ENCODE data around the gene ATG2A. TPM values are rescaled to one million over a fixed set of nuclear protein-coding genes. Genes with fewer than 3 reads are reported as not detected.

ATG2A gene
- total and polyA plus RNA-seq, 2 of the 8 experiments (the other 6 are each of a cell fraction or from before 2014, with no cell fraction given), result 12.1 to 22.1 TPM

- no peak overlapping the region for H3K4me2 ChIP-seq (ENCODE audit: insufficient read depth in 1 of 2, low read depth in 2 of 2, low read length in 2 of 2)
- no peak overlapping the region for H3K18ac ChIP-seq (ENCODE audit: extremely low read depth, low read length)
- 89% methylated on average over 17 of the region's 23 CpGs; no CpG with 5 or more reads in 1 of the 2 experiments for WGBS, 2 experiments (ENCODE audit: extremely low coverage in 1 of 2, insufficient coverage in 1 of 2, insufficient read length in 1 of 2, insufficient replicate concordance in 2 of 2, low coverage in 1 of 2, low lambda C conversion rate in 2 of 2, missing lambda C conversion rate in 1 of 2)
- H3K56ac ChIP-seq (replicated peaks; ENCODE audit: insufficient read length, low read depth, low read length), result no peak overlapping the region
- no peaks in the 10 kb centered on the region for H3K23me2 ChIP-seq (ENCODE audit: low read depth, low read length)
- no peak overlapping the region for H2BK120ac ChIP-seq (replicated peaks; ENCODE audit: low read depth, low read length)
- no peaks in the 10 kb centered on the region for H3K27me3 ChIP-seq (replicated peaks in 1 of 4; ENCODE audit: control insufficient read depth in 3 of 4, extremely low read depth in 1 of 4, insufficient read depth in 3 of 4, low read length in 3 of 4)
- no peak for DNase-seq (ENCODE audit: low read depth in 1 of 2, low spot score in 2 of 2)
- H3K9me3 ChIP-seq (ENCODE audit: insufficient read depth in 2 of 2, low read depth in 1 of 2, low read length in 1 of 2), result no peaks in the 10 kb centered on the region
- H3K4me1 ChIP-seq (replicated peaks in 1 of 4; ENCODE audit: control insufficient read depth in 3 of 4, insufficient read depth in 4 of 4, low read length in 3 of 4), result no peaks in the 10 kb centered on the region
- POLR2A ChIA-PET (ENCODE audit: partially characterized antibody), result no interaction called here
- H2BK5ac ChIP-seq (ENCODE audit: low read depth, low read length), result no peak overlapping the region
- no peak overlapping the region for H4K5ac ChIP-seq (ENCODE audit: insufficient read length, low read depth, low read length)
- no peak overlapping the region for H4K8ac ChIP-seq (ENCODE audit: extremely low read depth, insufficient read depth, low read length)
- FAIRE-seq, result no peak
- H3K4ac ChIP-seq (replicated peaks; ENCODE audit: insufficient read length, low read depth, low read length), result no peak overlapping the region
- H3K4me3 ChIP-seq (ENCODE audit: extremely low read depth in 1 of 4, insufficient read depth in 2 of 4, low read depth in 3 of 4, low read length in 4 of 4), result no peak overlapping the region
- no peaks in the 10 kb centered on the region for H3K79me2 ChIP-seq (ENCODE audit: control insufficient read depth in 1 of 2, insufficient read depth in 2 of 2, low read length in 2 of 2)
- H2AFZ ChIP-seq (ENCODE audit: low read length), result no peak overlapping the region
- H2BK12ac ChIP-seq (ENCODE audit: low read depth, low read length), result no peak overlapping the region
- no peaks in the 10 kb centered on the region for H3K79me1 ChIP-seq (ENCODE audit: low read depth, low read length)
- CTCF ChIA-PET (ENCODE audit: partially characterized antibody), result interaction anchor here (1.8 to 32.2 kb wide), 3 partner anchors 12 to 48 kb away, joined by 4 to 1058 read pairs (median 10); partner anchors contain the start of gene CDC42BPG
- H4K20me1 ChIP-seq (replicated peaks in 1 of 2; ENCODE audit: control insufficient read depth in 1 of 2, insufficient read depth in 2 of 2, low read length in 2 of 2), result peaks cover 0 to 5% of the 10 kb centered on the region in 2 experiments
- H3K36me3 ChIP-seq (ENCODE audit: control insufficient read depth in 2 of 4, insufficient read depth in 4 of 4, low read length in 3 of 4), result peaks cover 0 to 19% (median 11%) of the 10 kb centered on the region in 4 experiments; a peak in 6 of 8 replicates
- H2AK5ac ChIP-seq (ENCODE audit: low read depth, low read length), result no peak overlapping the region
- H3K27ac ChIP-seq (ENCODE audit: low read depth, low read length), result no peak overlapping the region
- no peak overlapping the region for H2BK15ac ChIP-seq (ENCODE audit: low read length)
- no peak overlapping the region for H3K9ac ChIP-seq (replicated peaks in 1 of 4; ENCODE audit: extremely low read depth in 1 of 4, low read depth in 3 of 4, low read length in 3 of 4)
- no peak overlapping the region for H4K91ac ChIP-seq (replicated peaks; ENCODE audit: insufficient read length, low read length)
- H3K23ac ChIP-seq (ENCODE audit: insufficient read length), result no peak overlapping the region
- H3K14ac ChIP-seq (ENCODE audit: insufficient read length), result no peak overlapping the region
- no peak overlapping the region for H2BK20ac ChIP-seq (ENCODE audit: low read length)
- TF ChIP-seq ATF3 (IDR thresholded peaks at IDR 0.05; ENCODE audit: insufficient read depth, low read depth, low read length) (no peak), E2F6 (IDR thresholded peaks at IDR 0.05) (no peak), YY1 (IDR thresholded peaks at IDR 0.05; ENCODE audit: low read depth, low read length) (no peak), NANOG (IDR thresholded peaks at IDR 0.05; ENCODE audit: insufficient read depth, low read depth, low read length, poor library complexity, severe bottlenecking) (no peak), SIRT6 (IDR thresholded peaks at IDR 0.05; ENCODE audit: low read length) (no peak), POLR2AphosphoS5 (IDR thresholded peaks at IDR 0.05; ENCODE audit: low read depth, low read length) (no peak), SIX5 (IDR thresholded peaks at IDR 0.05; ENCODE audit: low read depth, low read length) (no peak), RNF2 (IDR thresholded peaks at IDR 0.05; ENCODE audit: borderline replicate concordance, low read depth, low read length, missing control alignments, poor library complexity, severe bottlenecking) (no peak), CREB1 (IDR thresholded peaks at IDR 0.05) (no peak), USF2 (IDR thresholded peaks at IDR 0.05; ENCODE audit: low read length) (no peak), NRF1 (IDR thresholded peaks at IDR 0.05; ENCODE audit: low read depth, low read length) (no peak)
Observed at GRCh38 chr11:64903291-64903833, 13.6 kb downstream of the ATG2A start.
